Measurements from ENCODE around the gene BLCAP. TPM values are rescaled to one million over a fixed set of nuclear protein-coding genes. Genes with fewer than 3 reads are reported as not detected.

BLCAP gene
- total and polyA plus RNA-seq, 9 donors: 282 to 549 (median 481) TPM

GRCh38 chr20:37524859-37525708, 2.6 kb downstream of the BLCAP start:
- no peak for DNase-seq
- Histone ChIP-seq H3K27me3 (ENCODE audit: control insufficient read depth, insufficient read depth, low read length) (no peaks in the 10 kb centered on the region), H3K27ac (ENCODE audit: low read length) (peak overlapping the region; percentile 88), H3K4me3 (ENCODE audit: low read length) (peak overlapping the region; percentile 30), H3K4me1 (ENCODE audit: control insufficient read depth, insufficient read depth, low read length) (peaks cover 43% of the 10 kb centered on the region), H3K36me3 (ENCODE audit: control insufficient read depth, insufficient read depth, low read length) (peaks cover 19% of the 10 kb centered on the region), H3K9me3 (replicated peaks; ENCODE audit: control insufficient read depth, low read depth, low read length) (no peaks in the 10 kb centered on the region)
- WGBS (ENCODE audit: insufficient coverage): 72% methylated on average over 4 of the region's 6 CpGs

- peaks cover 19% of the 10 kb centered on the region for H3K36me3 ChIP-seq (ENCODE audit: control insufficient read depth, insufficient read depth, low read length)
- WGBS (ENCODE audit: insufficient coverage): 54% methylated on average over 7 of the region's 10 CpGs
- no peaks in the 10 kb centered on the region for H3K27me3 ChIP-seq (ENCODE audit: control insufficient read depth, insufficient read depth, low read length)
- H3K4me1 ChIP-seq (ENCODE audit: control insufficient read depth, insufficient read depth, low read length): peaks cover 52% of the 10 kb centered on the region
- H3K9me3 ChIP-seq (replicated peaks; ENCODE audit: control insufficient read depth, low read depth, low read length): no peaks in the 10 kb centered on the region
- H3K27ac ChIP-seq (ENCODE audit: low read length): peak overlapping the region; percentile 92
- peak; percentile 89 for DNase-seq
- peak overlapping the region; percentile 55 for H3K4me3 ChIP-seq (ENCODE audit: low read length)
Measured at GRCh38 chr20:37523911-37524700, 3.6 kb downstream of the BLCAP start.

GRCh38 chr20:37523012-37523391, 4.7 kb downstream of the BLCAP start:
- H3K4me1 ChIP-seq (ENCODE audit: control insufficient read depth, insufficient read depth, low read length): peaks cover 58% of the 10 kb centered on the region
- no peaks in the 10 kb centered on the region for H3K27me3 ChIP-seq (ENCODE audit: control insufficient read depth, insufficient read depth, low read length)
- no peak for DNase-seq
- peak overlapping the region; percentile 92 for H3K27ac ChIP-seq (ENCODE audit: low read length)
- peak overlapping the region; percentile 55 for H3K4me3 ChIP-seq (ENCODE audit: low read length)
- no peaks in the 10 kb centered on the region for H3K9me3 ChIP-seq (replicated peaks; ENCODE audit: control insufficient read depth, low read depth, low read length)
- H3K36me3 ChIP-seq (ENCODE audit: control insufficient read depth, insufficient read depth, low read length): peaks cover 30% of the 10 kb centered on the region
- WGBS (ENCODE audit: insufficient coverage): 60% methylated on average over 6 of the region's 13 CpGs

DNA sequence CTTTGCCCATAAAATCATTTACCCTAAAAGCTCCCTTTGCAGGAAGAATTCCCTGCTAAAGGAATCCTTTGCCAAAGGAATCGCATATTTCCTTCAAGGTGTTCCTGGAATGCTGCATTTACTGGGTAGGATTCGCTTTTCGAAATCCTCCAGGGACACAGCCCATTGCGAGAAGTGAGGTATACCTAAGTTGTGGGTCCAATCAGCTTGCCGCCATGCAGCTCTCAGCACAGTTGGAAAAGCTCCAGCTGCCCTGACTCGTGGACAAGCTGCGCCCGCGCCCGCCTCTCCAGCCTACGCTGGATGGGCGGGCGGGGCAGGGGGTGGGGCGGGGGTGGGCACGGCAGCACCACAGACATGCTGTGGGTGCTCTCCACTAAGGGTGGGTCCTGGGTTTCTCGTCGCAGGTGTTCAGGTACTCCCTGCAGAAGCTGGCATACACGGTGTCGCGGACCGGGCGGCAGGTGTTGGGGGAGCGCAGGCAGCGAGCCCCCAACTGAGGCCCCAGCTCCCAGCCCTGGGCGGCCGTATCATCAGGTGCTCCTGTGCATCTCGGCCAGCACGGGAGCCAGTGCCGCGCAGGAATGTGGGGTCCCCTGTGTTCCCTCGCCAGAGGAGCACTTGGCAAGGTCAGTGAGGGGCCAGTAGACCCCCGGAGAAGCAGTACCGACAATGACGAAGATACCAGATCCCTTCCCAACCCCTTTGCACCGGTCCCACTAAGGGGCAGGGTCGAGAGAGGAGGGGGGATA, 5.2 kb downstream of the BLCAP start:
- Histone ChIP-seq H3K27me3 (ENCODE audit: control insufficient read depth, insufficient read depth, low read length) (no peaks in the 10 kb centered on the region), H3K9me3 (replicated peaks; ENCODE audit: control insufficient read depth, low read depth, low read length) (no peaks in the 10 kb centered on the region), H3K36me3 (ENCODE audit: control insufficient read depth, insufficient read depth, low read length) (peaks cover 32% of the 10 kb centered on the region), H3K4me3 (ENCODE audit: low read length) (peak overlapping the region; percentile 55), H3K27ac (ENCODE audit: low read length) (peak overlapping the region; percentile 92), H3K4me1 (ENCODE audit: control insufficient read depth, insufficient read depth, low read length) (peaks cover 63% of the 10 kb centered on the region)
- peak; percentile 81 for DNase-seq
- 68% methylated on average over 22 of the region's 36 CpGs for WGBS (ENCODE audit: insufficient coverage)

DNA sequence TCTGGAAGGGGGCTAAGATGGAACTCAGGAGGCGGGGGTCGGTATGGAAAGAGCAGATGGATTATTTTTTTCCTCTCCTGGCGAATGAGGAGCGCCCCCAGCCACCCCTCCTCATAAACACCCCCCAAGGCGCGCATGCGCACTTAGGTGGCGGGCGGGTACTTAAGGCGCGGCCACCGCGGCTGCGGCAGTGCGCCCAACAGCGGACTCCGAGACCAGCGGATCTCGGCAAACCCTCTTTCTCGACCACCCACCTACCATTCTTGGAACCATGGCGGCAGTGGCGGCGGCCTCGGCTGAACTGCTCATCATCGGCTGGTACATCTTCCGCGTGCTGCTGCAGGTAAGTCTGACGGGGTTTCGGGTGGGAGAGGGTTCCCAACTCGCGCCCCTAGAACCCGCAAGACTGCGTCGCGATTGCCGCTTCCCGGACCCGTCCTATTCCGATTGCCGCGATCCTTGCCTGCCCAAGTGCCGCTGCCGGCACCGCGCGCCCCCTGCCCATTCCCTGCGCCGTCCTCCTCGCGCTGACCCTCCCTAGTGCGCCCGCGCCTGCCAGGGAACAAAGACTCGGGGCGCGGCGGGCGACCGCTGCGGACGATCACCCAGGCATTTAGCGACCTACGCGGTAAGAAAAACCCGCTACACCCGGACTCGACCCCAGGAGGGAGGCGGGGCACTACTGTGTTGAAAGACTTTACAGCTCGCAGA, 6.5 kb downstream of the BLCAP start, which contains the start of gene NNAT:
Gene NNAT, plus strand, starts transcription at position 190 of the 711 bp plus-strand sequence. Its CDS starts 82 bp downstream, at position 272.
- H3K9me3 ChIP-seq (replicated peaks; ENCODE audit: control insufficient read depth, low read depth, low read length): no peaks in the 10 kb centered on the region
- peaks cover 66% of the 10 kb centered on the region for H3K4me1 ChIP-seq (ENCODE audit: control insufficient read depth, insufficient read depth, low read length)
- peaks cover 32% of the 10 kb centered on the region for H3K36me3 ChIP-seq (ENCODE audit: control insufficient read depth, insufficient read depth, low read length)
- WGBS (ENCODE audit: insufficient coverage): 61% methylated on average over 53 of the region's 69 CpGs
- H3K27me3 ChIP-seq (ENCODE audit: control insufficient read depth, insufficient read depth, low read length): no peaks in the 10 kb centered on the region
- H3K4me3 ChIP-seq (ENCODE audit: low read length): peak within 1 kb of the TSS; percentile 55
- DNase-seq: peak; percentile 51
- H3K27ac ChIP-seq (ENCODE audit: low read length): peak within 1 kb of the TSS; percentile 72

- Histone ChIP-seq H3K36me3 (ENCODE audit: control insufficient read depth, insufficient read depth, low read length) (peaks cover 35% of the 10 kb centered on the region), H3K4me1 (ENCODE audit: control insufficient read depth, insufficient read depth, low read length) (peaks cover 67% of the 10 kb centered on the region), H3K9me3 (replicated peaks; ENCODE audit: control insufficient read depth, low read depth, low read length) (no peaks in the 10 kb centered on the region), H3K27me3 (ENCODE audit: control insufficient read depth, insufficient read depth, low read length) (no peaks in the 10 kb centered on the region), H3K27ac (ENCODE audit: low read length) (peak overlapping the region; percentile 70), H3K4me3 (ENCODE audit: low read length) (peak overlapping the region; percentile 55)
- DNase-seq: no peak
- 72% methylated on average over 23 of the region's 24 CpGs for WGBS (ENCODE audit: insufficient coverage)
Measured at GRCh38 chr20:37520419-37520955, 7.2 kb downstream of the BLCAP start.

DNA sequence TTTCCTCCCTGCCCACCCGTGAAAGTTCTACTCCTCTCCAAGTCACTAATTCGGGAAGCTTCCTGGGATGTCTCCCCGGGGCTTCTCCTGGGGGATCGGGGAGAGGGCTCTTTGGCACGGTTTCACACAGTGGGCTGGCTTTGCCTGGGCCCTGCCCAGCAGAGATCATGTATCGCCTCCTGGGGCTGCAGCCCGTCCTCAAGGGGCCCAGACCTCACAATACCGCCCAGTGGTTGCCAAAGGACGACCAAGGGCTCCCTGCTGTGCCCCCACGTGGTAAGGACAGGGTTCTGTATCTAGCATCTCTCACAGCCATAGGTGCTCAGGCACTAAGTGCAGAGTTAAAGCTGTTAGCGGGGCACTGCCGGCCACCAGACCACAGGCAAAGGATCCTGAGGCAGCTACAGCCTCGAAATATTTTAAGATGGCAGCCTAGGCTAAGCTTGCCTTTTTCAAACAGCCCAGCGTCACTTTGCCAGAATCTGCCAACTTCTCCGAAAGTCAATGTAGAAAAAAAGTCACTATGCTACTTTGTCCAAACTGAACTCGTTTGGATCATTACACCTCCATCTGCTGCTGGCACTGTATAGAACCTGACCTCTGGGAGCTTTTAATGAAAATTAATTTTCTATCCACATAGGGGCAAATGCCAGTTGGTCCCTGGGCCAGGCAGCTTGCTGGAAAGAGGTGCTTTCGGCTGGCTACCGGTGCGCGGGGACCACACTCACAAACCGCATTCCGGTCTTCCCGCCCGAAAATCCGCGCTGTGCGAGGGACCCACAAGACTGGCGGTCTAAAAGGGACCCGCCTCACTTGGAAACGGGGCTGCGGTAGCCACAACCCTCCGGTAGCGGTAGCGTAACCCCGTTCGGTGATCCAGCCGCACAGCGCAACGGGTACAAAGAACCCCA, 7.9 kb downstream of the BLCAP start:
- no peaks in the 10 kb centered on the region for H3K9me3 ChIP-seq (replicated peaks; ENCODE audit: control insufficient read depth, low read depth, low read length)
- 58% methylated on average over 23 of the region's 39 CpGs for WGBS (ENCODE audit: insufficient coverage)
- DNase-seq: peak; percentile 56

DNA sequence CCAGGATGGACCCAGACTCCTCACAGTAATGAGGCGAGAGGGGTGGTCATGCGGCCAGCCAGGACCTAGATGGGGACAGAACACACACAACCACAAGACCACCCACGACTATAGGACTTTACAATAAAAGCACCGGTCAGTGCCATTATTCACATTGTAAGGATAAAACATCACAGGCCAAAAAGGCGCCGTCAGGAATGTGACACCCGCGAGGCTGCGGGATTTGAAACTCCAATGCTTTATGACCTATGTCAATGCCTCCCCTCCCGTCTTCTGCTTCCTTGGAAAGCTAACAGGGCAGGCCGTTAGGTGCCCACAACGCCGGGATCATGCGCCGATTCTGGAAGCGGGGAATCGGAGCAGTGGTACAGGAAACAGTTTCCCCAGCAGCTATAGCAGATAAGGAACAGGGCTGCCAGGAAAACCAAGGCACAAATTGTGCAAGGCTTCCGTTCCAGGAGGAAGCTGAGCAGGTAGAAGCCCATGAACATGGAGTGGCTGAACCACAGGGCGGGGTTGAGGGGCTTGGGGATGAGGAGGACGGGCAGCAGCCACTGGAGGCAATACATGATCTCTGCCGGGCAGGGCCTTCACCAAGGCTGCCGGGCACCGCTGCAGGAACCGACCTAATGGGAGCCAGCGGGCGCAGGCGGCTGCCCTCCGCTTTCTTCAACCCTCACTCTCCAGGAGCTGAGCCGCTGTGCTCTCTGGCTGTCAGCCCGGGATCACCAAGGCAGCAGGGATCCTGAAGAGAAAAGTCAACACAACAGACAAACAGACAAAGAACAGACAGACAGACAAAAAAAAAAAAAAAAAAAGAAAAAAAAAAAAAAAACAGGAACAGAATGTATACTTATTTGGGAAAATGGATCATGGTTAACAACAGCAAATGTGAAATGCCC, 8.8 kb downstream of the BLCAP start:
- H3K4me1 ChIP-seq (ENCODE audit: control insufficient read depth, insufficient read depth, low read length): peaks cover 67% of the 10 kb centered on the region
- peak overlapping the region; percentile 5 for H3K4me3 ChIP-seq (ENCODE audit: low read length)
- DNase-seq: peak; percentile 48
- peaks cover 47% of the 10 kb centered on the region for H3K36me3 ChIP-seq (ENCODE audit: control insufficient read depth, insufficient read depth, low read length)
- H3K9me3 ChIP-seq (replicated peaks; ENCODE audit: control insufficient read depth, low read depth, low read length): no peaks in the 10 kb centered on the region
- no peaks in the 10 kb centered on the region for H3K27me3 ChIP-seq (ENCODE audit: control insufficient read depth, insufficient read depth, low read length)
- peak overlapping the region; percentile 70 for H3K27ac ChIP-seq (ENCODE audit: low read length)
- WGBS (ENCODE audit: insufficient coverage): 67% methylated on average over 25 of the region's 30 CpGs

More for the DNA sequence above, 7.9 kb downstream of the BLCAP start:
- peak overlapping the region; percentile 55 for H3K4me3 ChIP-seq (ENCODE audit: low read length)
- peak overlapping the region; percentile 70 for H3K27ac ChIP-seq (ENCODE audit: low read length)
- H3K4me1 ChIP-seq (ENCODE audit: control insufficient read depth, insufficient read depth, low read length): peaks cover 66% of the 10 kb centered on the region
- H3K36me3 ChIP-seq (ENCODE audit: control insufficient read depth, insufficient read depth, low read length): peaks cover 38% of the 10 kb centered on the region
- no peaks in the 10 kb centered on the region for H3K27me3 ChIP-seq (ENCODE audit: control insufficient read depth, insufficient read depth, low read length)

Measured in muscle of leg (tissue), 11 donors.